Body of pancreas (tissue), 4 donors: ENCODE data around the gene IL20.

Source experiments
- POLR2A ChIP-seq, 3 donors: fragments of 450-650 bp; IDR thresholded peaks; one replicate each; pipeline ENCODE4 v1.6.1; 2016; ENCODE audit warnings: antibody characterized with exemption in 3 of 3, mild to moderate bottlenecking in 2 of 3
- TF ChIP-seq, protein P1 (sequence below), 7 experiments: fragments of 450-650 bp in 4 of 7; fragments of 200-600 bp in 3 of 7; sonication (generic) in 3 of 7; IDR thresholded peaks; one replicate each; pipeline ENCODE4 v1.5.1; 2016 to 2019; ENCODE audit warnings: antibody characterized with exemption in 7 of 7

DNA sequence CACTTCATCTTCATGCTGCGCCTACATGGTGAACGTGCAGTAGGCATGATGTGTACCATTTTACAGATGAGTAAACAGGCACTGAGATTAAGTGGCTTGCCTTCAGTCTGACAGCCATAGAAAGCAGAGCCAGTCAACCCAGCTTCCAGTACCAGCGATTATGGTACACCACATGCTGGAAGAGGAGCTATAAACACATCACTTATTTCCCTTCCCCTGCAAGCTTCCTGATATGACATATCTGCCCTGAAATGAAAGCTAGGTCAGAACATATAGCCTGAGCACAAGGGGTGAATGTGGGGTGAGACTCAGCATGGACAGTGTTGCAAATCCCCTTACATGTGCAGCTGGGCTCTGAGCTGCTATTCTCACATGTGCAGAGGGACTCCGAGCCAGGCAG lies 33.8 kb upstream of the IL20 start:
- TF ChIP-seq, protein P1, sequence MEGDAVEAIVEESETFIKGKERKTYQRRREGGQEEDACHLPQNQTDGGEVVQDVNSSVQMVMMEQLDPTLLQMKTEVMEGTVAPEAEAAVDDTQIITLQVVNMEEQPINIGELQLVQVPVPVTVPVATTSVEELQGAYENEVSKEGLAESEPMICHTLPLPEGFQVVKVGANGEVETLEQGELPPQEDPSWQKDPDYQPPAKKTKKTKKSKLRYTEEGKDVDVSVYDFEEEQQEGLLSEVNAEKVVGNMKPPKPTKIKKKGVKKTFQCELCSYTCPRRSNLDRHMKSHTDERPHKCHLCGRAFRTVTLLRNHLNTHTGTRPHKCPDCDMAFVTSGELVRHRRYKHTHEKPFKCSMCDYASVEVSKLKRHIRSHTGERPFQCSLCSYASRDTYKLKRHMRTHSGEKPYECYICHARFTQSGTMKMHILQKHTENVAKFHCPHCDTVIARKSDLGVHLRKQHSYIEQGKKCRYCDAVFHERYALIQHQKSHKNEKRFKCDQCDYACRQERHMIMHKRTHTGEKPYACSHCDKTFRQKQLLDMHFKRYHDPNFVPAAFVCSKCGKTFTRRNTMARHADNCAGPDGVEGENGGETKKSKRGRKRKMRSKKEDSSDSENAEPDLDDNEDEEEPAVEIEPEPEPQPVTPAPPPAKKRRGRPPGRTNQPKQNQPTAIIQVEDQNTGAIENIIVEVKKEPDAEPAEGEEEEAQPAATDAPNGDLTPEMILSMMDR (IDR thresholded peaks at IDR 0.05): no peak
- TF ChIP-seq POLR2A (IDR thresholded peaks at IDR 0.05): no peak
